Fibroblast of villous mesenchyme (primary cell): ENCODE data around the gene AKAP8. TPM values are rescaled to one million over a fixed set of nuclear protein-coding genes. Genes with fewer than 3 reads are reported as not detected.

ENCODE experiments used
- DNase-seq: peaks from one replicate; pipeline ENCODE4 v3.0.0-alpha.2; 2010; ENCODE audit warnings: low read depth
- H3K4me3 ChIP-seq: 2 replicates; pipeline ENCODE4 v1.5.1; 2011; ENCODE audit warnings: low read depth, mild to moderate bottlenecking, low read length
- CTCF ChIP-seq: IDR thresholded peaks from 2 replicates; pipeline ENCODE4 v1.5.1; 2012; ENCODE audit warnings: low read depth, mild to moderate bottlenecking, low read length; ENCODE audit not compliant: insufficient read depth
- total RNA-seq: library from RNA; depleted of rRNA; stranded (reverse); fragments of >200 nt; gene quantifications from 2 replicates; pipeline ENCODE4 v1.2.3, GENCODE V29; 2012

Gene AKAP8
- total RNA-seq, 1 donor: 16.0 TPM

GRCh38 chr19:15374105-15374651, 5.4 kb downstream of the AKAP8 start:
- no peak for DNase-seq
- no peak for TF ChIP-seq CTCF
- no peak overlapping the region for H3K4me3 ChIP-seq

GRCh38 chr19:15373644-15374043, 5.9 kb downstream of the AKAP8 start:
- no peak overlapping the region for H3K4me3 ChIP-seq
- no peak for TF ChIP-seq CTCF
- no peak for DNase-seq

- no peak for DNase-seq
- H3K4me3 ChIP-seq: no peak overlapping the region
- TF ChIP-seq CTCF: no peak
Measured at GRCh38 chr19:15372891-15373301, 6.7 kb downstream of the AKAP8 start.

- H3K4me3 ChIP-seq: no peak overlapping the region
- no peak for DNase-seq
- no peak for TF ChIP-seq CTCF
Measured at GRCh38 chr19:15372470-15372869, 7.1 kb downstream of the AKAP8 start.

- no peak for TF ChIP-seq CTCF
- no peak for DNase-seq
- H3K4me3 ChIP-seq: no peak overlapping the region
Measured at GRCh38 chr19:15371786-15372380, 7.7 kb downstream of the AKAP8 start.

- no peak overlapping the region for H3K4me3 ChIP-seq
- DNase-seq: no peak
- no peak for TF ChIP-seq CTCF
Measured at GRCh38 chr19:15371119-15371518, 8.5 kb downstream of the AKAP8 start.

GRCh38 chr19:15369594-15369891, 10.0 kb downstream of the AKAP8 start:
- no peak overlapping the region for H3K4me3 ChIP-seq
- DNase-seq: no peak
- TF ChIP-seq CTCF: no peak
